ENCODE data around the gene PDZD2. TPM values are rescaled to one million over a fixed set of nuclear protein-coding genes. Genes with fewer than 3 reads are reported as not detected.

Gene PDZD2
- total RNA-seq, 1 donor from 2014 or later: 4.3 TPM

DNA sequence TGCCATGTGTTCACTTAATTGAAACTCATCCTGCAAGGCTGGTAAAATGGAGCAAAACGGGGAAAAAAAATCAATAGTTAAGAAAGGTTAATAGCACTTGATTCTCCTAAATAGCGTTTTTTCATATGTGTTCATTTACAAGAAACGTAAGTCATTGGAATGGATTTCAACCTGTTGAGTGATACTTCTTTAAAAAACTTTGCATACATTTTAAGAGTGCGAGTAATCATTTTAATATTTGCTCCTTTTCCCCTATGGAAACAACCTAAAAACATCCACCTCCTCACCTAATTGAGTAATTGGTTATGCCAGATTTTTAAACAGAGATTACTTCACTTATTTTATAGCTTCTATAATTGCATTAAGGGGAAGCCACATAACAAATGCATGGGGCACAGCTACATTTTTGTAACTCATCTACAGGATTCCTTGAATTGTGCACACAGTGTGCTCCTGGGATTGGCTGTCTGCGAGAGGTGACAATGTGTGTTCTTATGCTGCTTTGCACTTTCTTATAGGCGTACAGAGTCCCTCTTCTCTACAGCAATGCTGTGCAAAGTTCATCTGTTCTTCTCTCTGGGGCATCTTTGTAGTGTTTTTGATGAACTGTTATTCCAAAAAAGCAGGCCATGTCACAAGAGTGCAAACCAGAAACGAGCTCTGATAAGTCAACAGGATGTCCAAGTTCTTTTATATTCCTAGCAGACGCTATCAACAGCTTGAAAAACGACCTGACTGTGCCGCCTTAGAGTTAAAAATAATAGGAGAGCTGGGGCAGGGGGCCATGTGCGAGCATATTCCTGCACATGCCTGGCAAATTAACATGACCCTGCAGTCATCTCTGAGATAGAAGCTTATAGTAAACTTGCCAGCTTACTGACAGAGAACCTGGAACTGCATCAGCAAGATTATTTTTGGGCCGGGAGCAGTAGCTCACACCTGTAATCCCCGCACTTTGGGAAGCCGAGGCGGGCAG lies 417.2 kb downstream of the PDZD2 start:
- TF ChIP-seq, protein P1, sequence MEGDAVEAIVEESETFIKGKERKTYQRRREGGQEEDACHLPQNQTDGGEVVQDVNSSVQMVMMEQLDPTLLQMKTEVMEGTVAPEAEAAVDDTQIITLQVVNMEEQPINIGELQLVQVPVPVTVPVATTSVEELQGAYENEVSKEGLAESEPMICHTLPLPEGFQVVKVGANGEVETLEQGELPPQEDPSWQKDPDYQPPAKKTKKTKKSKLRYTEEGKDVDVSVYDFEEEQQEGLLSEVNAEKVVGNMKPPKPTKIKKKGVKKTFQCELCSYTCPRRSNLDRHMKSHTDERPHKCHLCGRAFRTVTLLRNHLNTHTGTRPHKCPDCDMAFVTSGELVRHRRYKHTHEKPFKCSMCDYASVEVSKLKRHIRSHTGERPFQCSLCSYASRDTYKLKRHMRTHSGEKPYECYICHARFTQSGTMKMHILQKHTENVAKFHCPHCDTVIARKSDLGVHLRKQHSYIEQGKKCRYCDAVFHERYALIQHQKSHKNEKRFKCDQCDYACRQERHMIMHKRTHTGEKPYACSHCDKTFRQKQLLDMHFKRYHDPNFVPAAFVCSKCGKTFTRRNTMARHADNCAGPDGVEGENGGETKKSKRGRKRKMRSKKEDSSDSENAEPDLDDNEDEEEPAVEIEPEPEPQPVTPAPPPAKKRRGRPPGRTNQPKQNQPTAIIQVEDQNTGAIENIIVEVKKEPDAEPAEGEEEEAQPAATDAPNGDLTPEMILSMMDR (conservative IDR thresholded peaks at IDR 0.05): no peak
- H3K4me1 Mint-ChIP-seq (ENCODE audit: unreplicated experiment): peaks cover 22% of the 10 kb centered on the region

DNA sequence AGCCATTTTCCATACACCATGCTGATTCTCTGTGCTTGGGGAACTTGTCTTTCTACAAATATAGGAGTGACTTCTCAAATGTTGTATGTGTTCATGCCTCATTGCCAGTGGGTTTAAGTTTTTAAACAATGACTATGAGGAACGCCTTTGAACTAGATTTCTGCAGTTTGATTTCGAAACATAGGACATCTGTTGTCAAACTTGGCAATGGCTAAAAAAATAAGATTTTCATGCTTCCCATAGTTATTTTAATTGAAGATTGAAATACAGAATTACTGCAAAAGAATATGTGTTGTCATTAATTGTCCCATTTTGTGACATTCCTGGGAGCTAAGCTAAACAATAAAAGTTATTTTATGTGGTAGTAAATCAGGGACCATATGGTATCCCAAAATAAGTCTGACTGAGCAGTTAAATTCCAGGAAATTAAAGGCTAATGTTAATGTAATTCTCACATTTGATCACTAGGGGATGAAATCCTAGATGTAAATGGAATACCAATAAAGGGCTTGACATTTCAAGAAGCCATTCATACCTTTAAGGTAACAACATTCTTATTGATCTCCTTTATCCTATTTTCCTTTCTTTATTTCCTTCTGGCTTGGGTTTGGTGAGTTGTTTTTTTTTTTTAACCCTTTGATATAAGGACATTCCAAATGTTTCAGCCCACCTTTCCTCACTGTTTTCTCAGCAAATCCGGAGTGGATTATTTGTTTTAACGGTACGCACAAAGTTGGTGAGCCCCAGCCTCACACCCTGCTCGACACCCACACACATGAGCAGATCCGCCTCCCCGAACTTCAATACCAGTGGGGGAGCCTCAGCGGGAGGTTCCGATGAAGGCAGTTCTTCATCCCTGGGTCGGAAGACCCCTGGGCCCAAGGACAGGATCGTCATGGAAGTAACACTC lies 418.5 kb downstream of the PDZD2 start:
- no peak for DNase-seq (ENCODE audit: extremely low spot score, unreplicated experiment)
- Mint-ChIP-seq H3K27me3 (no peaks in the 10 kb centered on the region), H3K4me3 (no peak overlapping the region), H3K27ac (no peak overlapping the region), H3K4me1 (ENCODE audit: unreplicated experiment) (peaks cover 18% of the 10 kb centered on the region), H3K36me3 (peaks cover 3% of the 10 kb centered on the region), H3K9me3 (no peaks in the 10 kb centered on the region)
- TF ChIP-seq, protein P1 (conservative IDR thresholded peaks at IDR 0.05): peak; percentile 67

More for the DNA sequence above, 417.2 kb downstream of the PDZD2 start:
- Mint-ChIP-seq H3K4me3 (no peak overlapping the region), H3K36me3 (peaks cover 3% of the 10 kb centered on the region), H3K9me3 (no peaks in the 10 kb centered on the region), H3K27ac (no peak overlapping the region), H3K27me3 (no peaks in the 10 kb centered on the region)
- DNase-seq (ENCODE audit: extremely low spot score, unreplicated experiment): no peak

DNA sequence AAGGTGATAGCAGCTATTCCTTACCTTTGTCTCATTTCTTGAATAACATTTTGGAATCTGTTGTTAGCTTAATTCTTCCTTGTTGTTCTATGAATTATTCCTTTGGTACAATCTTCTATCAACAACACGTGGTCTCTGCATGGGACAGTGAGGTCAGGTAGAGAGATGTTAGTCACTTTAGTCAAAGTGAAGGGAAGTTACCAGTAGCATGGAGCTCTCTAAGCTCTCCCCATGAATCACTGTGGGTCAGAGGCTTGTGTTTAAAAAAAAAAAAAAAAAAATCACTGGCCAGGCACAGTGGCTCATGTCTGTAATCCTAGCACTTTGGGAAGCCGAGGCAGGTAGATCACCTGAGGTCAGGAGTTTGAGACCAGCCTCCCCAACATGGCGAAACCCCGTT lies 419.2 kb downstream of the PDZD2 start:
- no peaks in the 10 kb centered on the region for H3K27me3 Mint-ChIP-seq
- DNase-seq (ENCODE audit: extremely low spot score, unreplicated experiment): no peak
- H3K4me3 Mint-ChIP-seq: no peak overlapping the region
- peaks cover 3% of the 10 kb centered on the region for H3K36me3 Mint-ChIP-seq
- no peaks in the 10 kb centered on the region for H3K9me3 Mint-ChIP-seq
- peaks cover 18% of the 10 kb centered on the region for H3K4me1 Mint-ChIP-seq (ENCODE audit: unreplicated experiment)
- no peak overlapping the region for H3K27ac Mint-ChIP-seq
- TF ChIP-seq, protein P1 (conservative IDR thresholded peaks at IDR 0.05): no peak

DNA sequence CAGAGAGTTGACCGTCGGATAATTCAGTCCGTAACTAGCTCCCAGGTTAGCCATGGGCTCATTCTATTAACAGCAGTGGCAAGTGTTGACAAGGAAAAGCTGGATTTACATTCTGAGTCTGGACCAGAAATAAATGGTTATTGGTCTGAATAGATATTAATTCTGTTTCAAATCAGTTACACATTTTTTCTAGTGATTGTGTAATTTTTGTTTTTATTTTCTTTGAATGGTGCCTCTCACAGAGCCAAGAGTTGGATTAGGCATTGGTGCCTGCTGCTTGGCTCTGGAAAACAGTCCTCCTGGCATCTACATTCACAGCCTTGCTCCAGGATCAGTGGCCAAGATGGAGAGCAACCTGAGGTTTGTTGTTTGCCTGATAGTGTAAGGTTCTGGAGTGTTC lies 420.1 kb downstream of the PDZD2 start:
- Mint-ChIP-seq H3K9me3 (no peaks in the 10 kb centered on the region), H3K36me3 (peaks cover 3% of the 10 kb centered on the region), H3K27me3 (no peaks in the 10 kb centered on the region), H3K27ac (no peak overlapping the region), H3K4me1 (ENCODE audit: unreplicated experiment) (peaks cover 18% of the 10 kb centered on the region), H3K4me3 (no peak overlapping the region)
- TF ChIP-seq, protein P1 (conservative IDR thresholded peaks at IDR 0.05): no peak
- DNase-seq (ENCODE audit: extremely low spot score, unreplicated experiment): no peak

DNA sequence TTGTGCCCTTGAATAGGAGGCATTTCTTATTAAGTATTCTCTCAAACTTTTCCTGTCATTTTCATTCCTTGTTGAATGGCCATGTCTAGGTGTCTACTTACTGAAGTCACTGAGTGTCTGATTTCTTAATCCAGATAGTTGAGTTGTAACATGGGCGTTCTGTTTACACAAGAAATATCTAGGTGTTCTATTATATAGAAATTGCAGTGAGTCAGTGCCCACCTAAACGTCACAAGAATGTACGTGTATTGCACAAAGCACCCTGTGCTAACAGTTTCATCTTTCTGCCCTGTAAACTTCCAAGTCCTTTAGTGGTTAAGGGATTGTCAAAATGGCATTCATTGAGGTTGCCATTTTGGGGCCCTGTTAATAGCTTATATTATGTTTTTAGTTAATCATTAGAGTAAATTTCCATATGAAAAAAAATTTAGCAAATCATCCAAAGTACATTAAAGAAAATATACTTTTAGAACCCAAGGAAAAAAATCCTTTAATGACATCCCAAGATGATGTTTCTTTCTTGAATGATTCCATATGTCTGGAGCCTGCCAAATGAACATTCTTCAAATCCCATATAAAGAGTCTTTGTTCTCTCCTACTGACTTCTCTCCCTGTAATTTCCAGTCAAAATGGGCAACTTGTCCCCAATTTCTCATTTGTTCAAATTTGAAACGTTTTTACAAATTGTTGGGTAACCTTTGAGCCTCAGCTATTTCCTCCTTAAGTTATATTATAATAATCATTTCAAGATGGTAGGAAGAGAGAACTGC lies 421.0 kb downstream of the PDZD2 start:
- no peak overlapping the region for H3K4me3 Mint-ChIP-seq
- H3K36me3 Mint-ChIP-seq: peaks cover 3% of the 10 kb centered on the region
- no peaks in the 10 kb centered on the region for H3K9me3 Mint-ChIP-seq
- H3K27me3 Mint-ChIP-seq: no peaks in the 10 kb centered on the region
- no peak overlapping the region for H3K27ac Mint-ChIP-seq
- DNase-seq (ENCODE audit: extremely low spot score, unreplicated experiment): no peak
- peaks cover 18% of the 10 kb centered on the region for H3K4me1 Mint-ChIP-seq (ENCODE audit: unreplicated experiment)
- TF ChIP-seq, protein P1 (conservative IDR thresholded peaks at IDR 0.05): no peak
